Stimulated activated CD4-positive, alpha-beta T cell treated with anti-CD3 and anti-CD28 coated beads, Interleukin-12 subunit alpha, Interleukin-12 subunit beta, amount 100 ng/mL, for 4 hours (primary cell): ENCODE measurements around the gene HERC4.

ENCODE experiments used
- DNase-seq: peaks from one replicate; pipeline ENCODE4 v3.0.0-alpha.2; 2020

The HERC4 gene

DNA sequence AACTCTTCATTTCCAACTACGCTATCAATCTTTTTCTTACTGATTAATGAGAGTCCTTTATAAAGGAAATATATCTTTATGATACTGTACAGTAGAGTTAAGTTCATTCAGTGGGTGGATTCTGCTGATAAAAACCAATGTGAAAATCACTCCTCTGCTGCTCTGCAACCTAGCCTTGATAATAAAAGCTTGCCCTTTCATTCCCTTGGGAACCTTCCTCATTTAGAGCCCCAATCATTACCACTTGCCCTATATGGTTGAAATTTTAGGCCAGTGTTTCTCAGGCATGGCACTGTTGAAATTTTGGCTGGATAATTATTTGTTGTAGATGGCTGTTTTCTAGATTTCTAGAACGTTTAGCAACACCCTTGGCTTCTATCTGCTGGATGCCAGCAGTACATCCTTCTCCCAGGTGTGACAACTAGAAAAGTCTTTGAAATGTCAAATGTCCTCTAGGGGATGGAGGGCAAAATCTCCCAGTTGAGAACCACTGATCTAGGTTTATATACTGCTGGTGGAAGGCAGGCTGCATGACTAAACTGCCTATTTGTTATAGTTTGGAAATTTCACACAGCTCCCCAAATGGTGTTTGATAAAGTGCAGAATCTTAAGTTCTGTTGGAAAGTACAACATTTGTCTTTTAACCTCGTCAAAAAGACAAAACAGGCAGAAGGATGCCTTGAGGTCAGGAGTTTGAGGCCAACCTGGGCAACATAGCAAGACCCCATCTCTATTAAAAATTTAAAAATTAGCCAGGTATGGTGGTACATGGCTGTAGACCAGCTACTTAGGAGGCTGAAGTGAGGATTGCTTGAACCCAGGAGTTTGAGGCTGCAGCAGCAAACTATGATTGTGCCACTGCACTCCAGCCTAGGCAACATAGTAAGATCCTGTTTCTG lies 199.5 kb downstream of the HERC4 start:
- no peak for DNase-seq
